Measurements from ENCODE around the gene FARP1.

Gene FARP1

DNA sequence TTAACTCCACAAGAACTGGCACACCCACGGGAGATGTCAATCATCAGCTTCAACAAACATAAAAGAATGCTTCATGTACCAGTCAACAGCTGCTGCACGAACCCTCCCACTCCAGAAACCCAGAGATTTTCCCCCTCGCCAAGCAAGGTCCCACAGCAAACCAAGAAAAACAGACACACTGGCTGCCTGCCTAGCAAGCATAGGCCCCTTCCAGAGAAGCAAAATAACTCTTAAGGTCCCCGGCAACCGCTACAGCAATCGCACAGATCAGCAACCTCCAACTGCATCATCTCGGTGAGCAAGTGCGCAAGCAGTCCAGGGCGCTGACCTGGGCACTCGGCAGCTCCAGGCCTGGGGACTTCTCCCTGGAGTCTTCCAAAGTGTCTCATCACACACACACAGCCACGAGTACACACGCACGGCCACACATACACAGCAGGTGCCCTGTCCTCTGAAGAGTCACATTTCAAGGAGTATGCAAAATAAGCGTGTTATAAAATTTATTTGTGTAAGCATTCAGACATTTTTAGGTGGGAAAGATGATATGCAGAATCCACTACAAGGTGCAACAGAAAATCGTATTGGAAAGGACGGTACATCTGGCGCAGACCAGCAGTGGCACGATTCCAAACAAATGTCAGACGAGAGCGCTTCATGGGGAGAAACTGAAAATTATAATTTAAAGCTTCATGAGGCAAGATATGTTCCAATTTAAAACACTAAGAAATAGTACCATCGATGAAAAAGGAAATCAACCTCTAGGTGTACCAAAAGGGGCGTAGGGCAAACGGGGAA lies 309.0 kb downstream of the FARP1 start:
- TF ChIP-seq, protein P1, sequence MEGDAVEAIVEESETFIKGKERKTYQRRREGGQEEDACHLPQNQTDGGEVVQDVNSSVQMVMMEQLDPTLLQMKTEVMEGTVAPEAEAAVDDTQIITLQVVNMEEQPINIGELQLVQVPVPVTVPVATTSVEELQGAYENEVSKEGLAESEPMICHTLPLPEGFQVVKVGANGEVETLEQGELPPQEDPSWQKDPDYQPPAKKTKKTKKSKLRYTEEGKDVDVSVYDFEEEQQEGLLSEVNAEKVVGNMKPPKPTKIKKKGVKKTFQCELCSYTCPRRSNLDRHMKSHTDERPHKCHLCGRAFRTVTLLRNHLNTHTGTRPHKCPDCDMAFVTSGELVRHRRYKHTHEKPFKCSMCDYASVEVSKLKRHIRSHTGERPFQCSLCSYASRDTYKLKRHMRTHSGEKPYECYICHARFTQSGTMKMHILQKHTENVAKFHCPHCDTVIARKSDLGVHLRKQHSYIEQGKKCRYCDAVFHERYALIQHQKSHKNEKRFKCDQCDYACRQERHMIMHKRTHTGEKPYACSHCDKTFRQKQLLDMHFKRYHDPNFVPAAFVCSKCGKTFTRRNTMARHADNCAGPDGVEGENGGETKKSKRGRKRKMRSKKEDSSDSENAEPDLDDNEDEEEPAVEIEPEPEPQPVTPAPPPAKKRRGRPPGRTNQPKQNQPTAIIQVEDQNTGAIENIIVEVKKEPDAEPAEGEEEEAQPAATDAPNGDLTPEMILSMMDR (IDR thresholded peaks at IDR 0.05; ENCODE audit: borderline replicate concordance, insufficient read depth, low read depth, low read length), result no peak
- H3K4me3 ChIP-seq (ENCODE audit: low read depth, low read length), result no peak overlapping the region

DNA sequence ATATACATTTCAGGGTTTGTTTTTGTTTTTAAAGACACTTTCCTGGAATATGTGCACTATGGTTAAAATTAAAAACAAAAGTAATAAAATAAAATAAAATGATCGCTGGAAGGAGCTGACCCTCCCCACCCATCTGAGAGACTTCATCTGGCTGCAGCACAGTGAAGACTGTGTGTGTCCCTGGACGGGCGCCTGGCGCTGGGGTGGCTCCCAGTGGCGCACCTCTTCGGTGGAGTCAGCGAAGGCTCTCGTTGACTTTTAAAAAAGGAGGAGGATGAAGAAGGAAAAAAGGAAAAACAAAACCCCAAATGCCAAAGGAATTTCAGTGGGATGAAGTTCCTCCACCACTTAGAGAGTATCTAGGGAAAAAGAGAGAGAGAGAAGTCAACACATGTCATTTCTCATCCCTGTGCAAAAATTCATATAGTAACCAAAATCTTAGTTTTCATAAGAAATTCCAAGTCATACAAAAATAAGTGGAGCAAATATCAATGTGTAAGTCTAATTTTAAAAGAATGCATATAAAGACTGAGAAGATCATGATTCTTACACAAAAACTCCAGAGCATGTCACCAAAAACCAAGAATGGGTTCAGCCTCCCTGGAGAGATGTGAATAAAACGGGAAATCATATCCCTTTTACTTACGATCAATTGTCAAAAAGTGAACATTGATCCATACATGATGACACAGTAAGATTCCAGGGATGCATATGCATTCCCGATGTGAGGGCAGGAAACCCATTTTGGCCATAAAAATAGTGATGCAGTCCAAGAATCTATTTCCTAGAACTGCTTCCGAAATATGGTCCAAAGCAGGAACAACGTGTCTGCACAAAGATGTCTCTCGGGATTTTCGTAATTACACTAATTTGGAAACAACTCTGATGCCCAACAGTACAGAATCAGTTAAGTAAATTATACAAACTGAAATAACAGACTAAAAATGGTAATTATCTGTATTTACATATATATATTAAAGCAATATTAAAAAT lies 310.3 kb downstream of the FARP1 start:
- TF ChIP-seq, protein P1 (IDR thresholded peaks at IDR 0.05; ENCODE audit: borderline replicate concordance, insufficient read depth, low read depth, low read length), result no peak
- no peak overlapping the region for H3K4me3 ChIP-seq (ENCODE audit: low read depth, low read length)

DNA sequence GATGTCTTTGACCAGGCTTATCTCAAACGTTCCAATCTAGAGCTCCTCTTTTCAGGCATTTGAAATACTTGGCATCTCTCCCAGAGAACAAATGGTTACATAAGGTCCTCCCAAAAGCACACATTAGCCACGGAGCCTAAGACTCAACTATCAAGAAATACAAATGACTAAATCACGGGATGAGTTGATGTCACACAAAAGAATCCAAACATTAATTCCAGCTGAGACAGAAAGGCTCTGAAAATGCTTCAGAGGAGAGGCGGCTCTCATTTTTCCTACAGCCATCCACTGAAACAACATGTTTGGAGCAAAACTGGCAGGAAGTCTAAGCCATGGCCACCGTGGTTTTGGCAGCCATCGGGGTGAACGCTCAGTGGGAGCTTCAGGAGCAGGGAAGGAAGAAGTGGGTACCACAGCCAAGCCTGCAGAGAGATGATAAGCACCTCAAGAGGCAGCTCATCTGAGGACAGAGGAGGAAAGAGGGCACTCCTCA lies 311.5 kb downstream of the FARP1 start:
- TF ChIP-seq, protein P1 (IDR thresholded peaks at IDR 0.05; ENCODE audit: borderline replicate concordance, insufficient read depth, low read depth, low read length), result no peak

DNA sequence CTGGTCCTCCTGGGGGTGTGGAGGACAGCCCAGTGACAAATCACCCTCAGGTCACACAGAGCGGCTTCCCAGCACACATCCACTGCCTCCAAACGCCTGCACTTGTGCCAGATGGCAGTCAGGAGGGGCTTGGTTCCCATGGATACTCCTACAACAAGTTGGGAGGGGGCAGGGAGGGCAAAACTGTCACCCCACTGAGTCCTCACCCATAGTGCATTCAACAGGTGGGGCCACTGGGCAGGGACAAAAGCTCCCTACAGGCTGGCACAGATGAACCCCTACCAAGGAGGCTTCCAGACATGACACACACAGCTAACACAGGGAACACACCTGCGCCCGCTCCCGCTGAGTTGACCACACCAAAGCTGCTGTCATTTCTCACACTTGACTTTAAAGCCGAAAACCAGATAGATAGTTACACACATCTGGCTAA lies 313.5 kb downstream of the FARP1 start:
- TF ChIP-seq, protein P1 (IDR thresholded peaks at IDR 0.05; ENCODE audit: borderline replicate concordance, insufficient read depth, low read depth, low read length), result no peak

More for the DNA sequence above, 311.5 kb downstream of the FARP1 start:
- no peak overlapping the region for H3K4me3 ChIP-seq (ENCODE audit: low read depth, low read length)

DNA sequence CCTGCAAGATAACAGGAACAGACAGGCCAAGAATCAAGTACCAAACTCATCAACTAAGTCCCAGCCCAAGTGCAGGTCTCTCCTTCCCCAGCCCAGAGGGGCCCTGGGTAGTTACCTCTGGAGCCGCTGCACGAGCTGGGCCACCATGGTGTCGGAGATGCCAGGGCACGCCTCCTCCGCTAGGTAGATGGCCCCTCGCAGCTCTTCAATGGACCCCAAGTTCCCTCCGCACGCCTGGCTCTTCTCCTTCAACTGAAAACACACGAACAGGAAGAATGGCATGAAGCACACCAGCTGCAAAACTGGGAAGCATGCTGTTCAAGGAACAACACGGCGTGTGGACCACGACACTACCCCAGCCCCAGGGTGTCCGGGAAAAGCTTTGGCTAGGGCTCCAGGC lies 314.2 kb downstream of the FARP1 start:
- TF ChIP-seq, protein P1 (IDR thresholded peaks at IDR 0.05; ENCODE audit: borderline replicate concordance, insufficient read depth, low read depth, low read length), result no peak
- H3K4me3 ChIP-seq (ENCODE audit: low read depth, low read length), result no peak overlapping the region

More for the DNA sequence above, 313.5 kb downstream of the FARP1 start:
- H3K4me3 ChIP-seq (ENCODE audit: low read depth, low read length), result no peak overlapping the region

DNA sequence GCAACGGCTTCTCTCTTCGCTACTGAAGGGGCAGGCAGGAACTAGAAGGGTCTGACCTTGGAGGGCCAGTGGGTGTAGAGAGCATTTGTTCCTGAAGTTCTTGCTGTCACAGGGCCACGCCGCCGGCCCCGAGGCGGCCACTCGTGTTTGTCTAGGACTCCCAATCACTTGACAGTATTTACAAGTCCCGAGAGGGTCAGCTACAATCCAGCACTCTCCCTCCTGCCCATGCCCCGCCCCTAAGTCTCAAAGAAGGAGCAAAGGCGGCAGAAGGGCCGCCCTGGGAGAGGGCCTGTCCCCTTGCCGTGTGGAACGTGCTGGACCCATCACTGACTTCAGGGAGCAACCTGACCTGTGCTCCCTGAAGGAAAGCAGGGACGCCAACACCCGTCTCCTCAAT lies 315.5 kb downstream of the FARP1 start:
- H3K4me3 ChIP-seq (ENCODE audit: low read depth, low read length), result no peak overlapping the region
- TF ChIP-seq, protein P1 (IDR thresholded peaks at IDR 0.05; ENCODE audit: borderline replicate concordance, insufficient read depth, low read depth, low read length), result no peak

Data from GM12875 (cell line).